GM13976 (cell line): Measurements from ENCODE around the gene AUTS2.

ENCODE experiments used
- DNase-seq: peaks from one replicate; pipeline ENCODE4 v3.0.0; 2012; ENCODE audit warnings: low spot score
- in situ Hi-C: fragments of 300-500 bp; cut with MboI; formaldehyde crosslinking; loops from one replicate; pipeline ENCODE4 v1.12.0; 2022; ENCODE audit warnings: low sequenced_read_pairs, mixed read lengths, inconsistent platforms; ENCODE audit not compliant: unreplicated experiment
- TF ChIP-seq, protein P1 (sequence below): IDR thresholded peaks from 2 replicates; pipeline ENCODE4 v1.5.1; 2012; ENCODE audit warnings: borderline replicate concordance, mild to moderate bottlenecking; ENCODE audit not compliant: insufficient read depth; ENCODE audit errors: extremely low read depth, missing control alignments, control extremely low read depth

The AUTS2 gene

DNA sequence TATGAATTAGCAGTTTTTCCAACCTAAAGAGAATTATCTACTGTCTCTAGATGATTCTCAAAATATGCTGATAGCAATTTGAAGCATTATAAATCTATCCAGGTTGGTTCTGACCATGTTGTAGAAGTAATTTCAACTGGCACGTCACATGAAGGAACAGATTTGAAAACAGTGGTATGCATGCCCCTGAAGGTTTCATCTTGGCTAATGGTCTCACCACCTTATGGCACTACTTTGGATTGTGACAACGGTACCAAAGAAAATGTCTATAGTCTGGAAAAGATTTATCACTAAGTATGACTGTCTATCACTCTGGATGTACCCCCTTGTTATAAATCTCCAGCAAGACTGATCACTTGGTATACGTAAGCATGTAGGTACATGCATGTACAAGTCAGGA, 810.6 kb downstream of the AUTS2 start:
- no peak for DNase-seq
- TF ChIP-seq, protein P1, sequence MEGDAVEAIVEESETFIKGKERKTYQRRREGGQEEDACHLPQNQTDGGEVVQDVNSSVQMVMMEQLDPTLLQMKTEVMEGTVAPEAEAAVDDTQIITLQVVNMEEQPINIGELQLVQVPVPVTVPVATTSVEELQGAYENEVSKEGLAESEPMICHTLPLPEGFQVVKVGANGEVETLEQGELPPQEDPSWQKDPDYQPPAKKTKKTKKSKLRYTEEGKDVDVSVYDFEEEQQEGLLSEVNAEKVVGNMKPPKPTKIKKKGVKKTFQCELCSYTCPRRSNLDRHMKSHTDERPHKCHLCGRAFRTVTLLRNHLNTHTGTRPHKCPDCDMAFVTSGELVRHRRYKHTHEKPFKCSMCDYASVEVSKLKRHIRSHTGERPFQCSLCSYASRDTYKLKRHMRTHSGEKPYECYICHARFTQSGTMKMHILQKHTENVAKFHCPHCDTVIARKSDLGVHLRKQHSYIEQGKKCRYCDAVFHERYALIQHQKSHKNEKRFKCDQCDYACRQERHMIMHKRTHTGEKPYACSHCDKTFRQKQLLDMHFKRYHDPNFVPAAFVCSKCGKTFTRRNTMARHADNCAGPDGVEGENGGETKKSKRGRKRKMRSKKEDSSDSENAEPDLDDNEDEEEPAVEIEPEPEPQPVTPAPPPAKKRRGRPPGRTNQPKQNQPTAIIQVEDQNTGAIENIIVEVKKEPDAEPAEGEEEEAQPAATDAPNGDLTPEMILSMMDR = no peak
- in situ Hi-C loops = no loop called here

DNA sequence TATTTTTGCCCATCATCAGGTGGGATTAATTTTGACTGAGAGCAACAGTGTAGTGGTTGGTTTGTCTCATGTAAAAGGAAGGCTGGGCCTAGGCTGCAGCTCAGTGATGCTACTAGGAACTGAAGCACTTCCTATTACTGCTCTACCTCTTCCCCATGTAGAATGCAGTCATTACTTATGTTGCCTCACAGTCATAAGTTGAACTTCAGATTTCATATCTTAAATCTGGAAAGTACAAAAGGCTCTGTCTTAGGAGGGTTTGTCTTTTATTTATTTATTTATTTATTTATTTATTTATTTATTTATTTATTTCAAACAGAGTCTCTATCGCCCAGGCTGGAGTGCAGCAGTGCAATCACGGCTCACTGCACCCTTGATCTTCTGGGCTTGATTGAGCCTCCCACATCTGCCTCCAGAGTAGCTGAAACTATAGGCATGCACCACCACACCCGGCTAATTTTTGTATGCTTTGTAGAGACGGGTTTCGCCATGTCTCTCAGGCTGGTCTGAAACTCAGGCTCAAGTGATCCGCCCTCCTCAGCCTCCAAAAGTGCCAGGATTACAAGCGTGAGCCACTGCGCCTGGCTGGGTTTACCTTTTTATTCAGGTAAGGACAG, 812.0 kb downstream of the AUTS2 start:
- TF ChIP-seq, protein P1 = no peak
- in situ Hi-C loops = no loop called here
- no peak for DNase-seq

DNA sequence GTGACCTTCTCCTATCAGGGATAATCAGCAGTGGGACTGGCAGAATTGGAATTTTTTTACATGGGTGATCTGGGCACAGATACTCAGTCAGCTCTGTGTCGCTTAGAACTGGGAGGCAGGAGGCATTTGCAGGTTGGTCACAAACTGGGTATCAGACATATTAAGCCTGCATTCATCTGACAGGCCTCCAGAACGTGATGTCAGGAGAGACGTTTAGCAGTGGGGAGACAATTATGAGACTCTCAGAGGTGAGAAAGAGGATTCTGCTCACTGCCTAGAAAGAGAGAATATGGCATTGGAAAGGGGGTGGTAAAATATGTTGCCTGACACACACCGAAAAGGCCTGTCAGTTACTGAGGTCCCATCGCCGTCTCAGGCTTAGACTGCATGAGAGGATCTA, 816.1 kb downstream of the AUTS2 start:
- TF ChIP-seq, protein P1 = no peak
- in situ Hi-C loops = no loop called here

DNA sequence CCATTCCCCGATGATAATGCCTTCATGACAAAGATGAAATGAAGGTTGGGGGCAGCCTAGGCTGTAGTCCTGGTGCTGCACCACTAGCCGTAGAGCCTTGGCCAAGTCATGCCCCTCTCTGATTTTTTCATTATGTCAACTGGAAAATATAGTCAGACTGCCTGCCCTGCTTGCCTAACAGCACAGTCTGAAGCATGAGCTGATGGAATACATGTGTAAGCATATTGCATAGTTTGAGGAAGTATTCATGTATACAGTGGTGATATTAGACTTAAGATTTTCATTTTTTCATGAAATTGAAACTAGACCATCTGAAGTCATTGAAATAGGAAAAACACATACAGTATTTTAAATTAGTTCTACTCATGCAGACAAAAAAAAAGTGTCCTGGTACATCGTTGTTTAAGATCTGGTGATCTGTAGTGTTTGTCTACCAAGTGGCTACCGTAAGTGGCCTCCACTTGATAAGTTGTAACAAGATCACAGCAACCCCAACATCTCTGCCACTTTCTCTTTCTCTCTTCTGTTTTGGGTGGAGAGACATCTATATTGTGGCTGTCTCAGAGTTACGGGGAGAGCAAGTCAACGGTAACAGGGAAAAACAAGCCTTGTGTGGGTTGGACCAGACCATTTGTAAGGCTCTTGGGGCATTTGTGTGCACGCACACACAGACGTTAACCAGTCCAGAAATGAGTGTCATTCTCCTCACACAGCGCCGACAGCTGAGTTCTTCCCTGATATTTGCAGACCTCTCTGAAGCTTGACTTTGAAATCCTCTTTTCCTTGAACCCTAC, 817.1 kb downstream of the AUTS2 start:
- in situ Hi-C loops = no loop called here
- TF ChIP-seq, protein P1 = no peak
- DNase-seq = peak; percentile 40

More for the DNA sequence above, 816.1 kb downstream of the AUTS2 start:
- DNase-seq = no peak

DNA sequence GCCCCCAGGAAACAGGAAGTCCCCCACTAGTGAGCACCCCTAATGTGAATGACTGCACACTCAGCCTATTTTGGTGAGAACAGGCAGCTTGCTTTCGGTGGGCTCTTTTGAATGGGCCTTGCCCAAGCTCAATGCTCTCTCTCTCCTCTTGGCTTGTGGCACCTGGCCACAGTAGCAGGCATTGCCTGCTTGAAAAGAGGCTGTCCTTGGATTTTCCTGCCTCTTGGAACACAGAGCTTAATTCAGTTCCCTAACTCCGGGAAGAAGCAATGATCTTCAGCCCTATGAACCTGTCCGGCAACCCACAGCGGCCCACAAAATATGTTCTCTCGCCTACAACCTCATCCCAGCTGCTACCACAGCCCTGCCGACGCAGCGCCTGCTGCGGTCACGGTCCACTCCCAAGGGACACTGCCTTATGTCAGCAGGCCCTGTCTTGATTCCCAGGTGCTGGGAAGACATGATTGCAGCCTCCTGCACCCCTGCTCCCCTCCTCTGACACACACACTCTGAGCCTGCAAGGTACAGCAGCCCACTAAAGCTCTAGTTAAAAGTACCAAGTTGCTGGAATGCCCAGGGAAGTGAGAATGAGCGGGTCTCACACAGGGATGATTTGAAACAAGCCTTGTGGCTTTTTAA, 818.2 kb downstream of the AUTS2 start:
- DNase-seq = no peak
- TF ChIP-seq, protein P1 = no peak
- in situ Hi-C loops = no loop called here

DNA sequence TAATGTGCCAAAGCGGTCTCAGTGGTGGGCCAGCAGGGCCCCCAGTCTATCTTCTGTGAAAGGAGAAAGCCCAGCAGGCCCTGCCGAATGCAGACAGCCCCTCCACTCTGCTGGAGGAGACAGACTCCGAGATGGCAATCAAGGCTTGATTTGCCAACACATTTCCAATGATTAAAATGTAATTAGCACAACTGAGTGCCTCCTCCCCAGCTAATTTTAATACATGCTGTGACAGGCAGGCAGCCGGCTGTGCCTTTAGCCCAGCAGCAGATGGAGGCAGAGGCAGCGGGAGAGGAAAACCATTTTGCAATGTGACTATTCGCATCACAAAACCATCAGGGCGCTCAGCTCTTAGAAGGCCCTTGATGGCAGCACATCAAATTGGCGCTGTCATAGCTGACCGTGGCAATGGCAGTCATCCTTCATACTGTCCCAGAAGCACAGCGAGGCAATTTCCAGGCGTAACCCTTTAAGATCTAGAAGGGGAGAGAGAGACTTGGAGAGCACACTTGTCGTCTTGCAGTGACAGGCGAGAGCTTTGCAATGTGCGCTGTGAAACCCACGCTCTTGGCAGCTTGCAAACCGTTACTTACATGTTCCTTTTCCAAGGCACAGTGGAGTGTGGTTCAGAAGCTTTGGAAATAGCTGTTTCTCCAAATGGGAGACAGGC, 818.8 kb downstream of the AUTS2 start:
- DNase-seq = no peak
- TF ChIP-seq, protein P1 = no peak
- in situ Hi-C loops = no loop called here
